PC-9 (cell line): ENCODE results near the gene CPA3.

Experiments
- CTCF ChIP-seq: fragments of 200-600 bp; sonication (generic); conservative IDR thresholded peaks from 2 replicates; pipeline ENCODE4 v1.6.1; 2017; ENCODE audit warnings: mixed run types, antibody characterized with exemption, mild to moderate bottlenecking, moderate library complexity
- EZH2 ChIP-seq: fragments of 200-600 bp; sonication (generic); IDR thresholded peaks from 2 replicates; pipeline ENCODE4 v1.8.0; 2017; ENCODE audit warnings: antibody characterized with exemption, low read depth

GRCh38 chr3:148906667-148907066 lies 41.6 kb downstream of the CPA3 start:
- no peak for TF ChIP-seq CTCF
- TF ChIP-seq EZH2: no peak
